Measurements from ENCODE around the gene CNTNAP2. TPM values are rescaled to one million over a fixed set of nuclear protein-coding genes. Genes with fewer than 3 reads are reported as not detected.

CNTNAP2 gene
- under 1 TPM in 3 of 4 donors, not detected in 1; 0.29 to 0.88 (median 0.33) TPM for total RNA-seq

GRCh38 chr7:146116521-146117222 is at the start of gene CNTNAP2:
CNTNAP2 (plus strand) TSS chr7:146116801; CDS start chr7:146116877, 76 bp downstream.
- Histone ChIP-seq H3K27ac (no peak within 1 kb of the TSS), H3K27me3 (no peaks in the 10 kb centered on the region), H3K36me3 (no peaks in the 10 kb centered on the region), H3K9me3 (no peaks in the 10 kb centered on the region), H3K4me3 (replicated peaks in 1 of 3) (peak within 1 kb of the TSS in 1 of 3 donors; percentile 17), H3K4me1 (peaks cover 8 to 9% of the 10 kb centered on the region in 2 donors)
- DNase-seq = peak; percentile 1 to 3
- TF ChIP-seq CTCF (IDR thresholded peaks at IDR 0.05) (no peak), POLR2A (IDR thresholded peaks at IDR 0.05) (no peak)
- 1 to 3% methylated on average over 40 to 41 of the region's 42 CpGs for WGBS, 2 donors
- intact Hi-C loops (cut with DNase I) = no loop called here

GRCh38 chr7:146067880-146068279 is 48.7 kb upstream of the CNTNAP2 start:
- Histone ChIP-seq H3K4me3 (replicated peaks in 1 of 3) (no peak overlapping the region), H3K4me1 (peaks cover 0 to 7% of the 10 kb centered on the region in 2 donors), H3K27ac (peak overlapping the region in 1 of 3 donors; percentile 36), H3K9me3 (no peaks in the 10 kb centered on the region), H3K36me3 (no peaks in the 10 kb centered on the region), H3K27me3 (no peaks in the 10 kb centered on the region)
- 6 to 21% methylated on average over 3 of the region's 3 CpGs for WGBS, 2 donors
- intact Hi-C loops (cut with DNase I) = no loop called here
- no peak for TF ChIP-seq POLR2A (IDR thresholded peaks at IDR 0.05)
- peak in 4 of 6 experiments; percentile 9 to 20 (median 16) for TF ChIP-seq CTCF (IDR thresholded peaks at IDR 0.05)
- peak; percentile 42 to 47 for DNase-seq

- H3K36me3 ChIP-seq = no peaks in the 10 kb centered on the region
- no peak for TF ChIP-seq CTCF (IDR thresholded peaks at IDR 0.05)
- no peak for TF ChIP-seq POLR2A (IDR thresholded peaks at IDR 0.05)
- no peak for DNase-seq
- 62 to 73% methylated on average over 6 of the region's 6 CpGs for WGBS, 2 donors
- H3K4me3 ChIP-seq (replicated peaks in 1 of 3) = no peak overlapping the region
- H3K4me1 ChIP-seq = no peaks in the 10 kb centered on the region
- intact Hi-C loops (cut with DNase I) = no loop called here
- no peaks in the 10 kb centered on the region for H3K9me3 ChIP-seq
- H3K27me3 ChIP-seq = no peaks in the 10 kb centered on the region
- no peak overlapping the region for H3K27ac ChIP-seq
Observed at GRCh38 chr7:146074195-146074765, 42.3 kb upstream of the CNTNAP2 start.

- 33 to 55% methylated on average over 2 of the region's 2 CpGs for WGBS, 2 donors
- Histone ChIP-seq H3K4me1 (no peaks in the 10 kb centered on the region), H3K27ac (no peak overlapping the region), H3K4me3 (replicated peaks in 1 of 3) (no peak overlapping the region), H3K9me3 (no peaks in the 10 kb centered on the region), H3K36me3 (no peaks in the 10 kb centered on the region), H3K27me3 (no peaks in the 10 kb centered on the region)
- intact Hi-C loops (cut with DNase I) = no loop called here
- no peak for DNase-seq
- no peak for TF ChIP-seq POLR2A (IDR thresholded peaks at IDR 0.05)
- no peak for TF ChIP-seq CTCF (IDR thresholded peaks at IDR 0.05)
Observed at GRCh38 chr7:146076344-146076743, 40.3 kb upstream of the CNTNAP2 start.

GRCh38 chr7:146084086-146084485 is 32.5 kb upstream of the CNTNAP2 start:
- no peaks in the 10 kb centered on the region for H3K27me3 ChIP-seq
- no peaks in the 10 kb centered on the region for H3K36me3 ChIP-seq
- intact Hi-C loops (cut with DNase I) = no loop called here
- H3K4me3 ChIP-seq (replicated peaks in 1 of 3) = no peak overlapping the region
- H3K27ac ChIP-seq = no peak overlapping the region
- no peaks in the 10 kb centered on the region for H3K4me1 ChIP-seq
- TF ChIP-seq POLR2A (IDR thresholded peaks at IDR 0.05) (no peak), CTCF (IDR thresholded peaks at IDR 0.05) (no peak)
- no peak for DNase-seq
- 80 to 87% methylated on average over 6 of the region's 6 CpGs for WGBS, 2 donors
- no peaks in the 10 kb centered on the region for H3K9me3 ChIP-seq
